ENCODE measurements around the gene BCL2. TPM values are rescaled to one million over a fixed set of nuclear protein-coding genes. Genes with fewer than 3 reads are reported as not detected.

The BCL2 gene
- polyA plus RNA-seq, 4 donors: 0.89 to 7.2 (median 3.8) TPM

- WGBS, 3 donors: 76 to 94% (median 83%) methylated on average over 9 of the region's 9 CpGs
- peaks cover 0 to 2% (median 0%) of the 10 kb centered on the region in 3 donors for H3K36me3 ChIP-seq (ENCODE audit: control insufficient read depth in 3 of 3, insufficient read depth in 2 of 3, low read depth in 1 of 3, low read length in 3 of 3)
- no peaks in the 10 kb centered on the region for H3K27me3 ChIP-seq (ENCODE audit: control insufficient read depth in 3 of 3, insufficient read depth in 3 of 3, low read length in 3 of 3)
- H3K4me3 ChIP-seq (ENCODE audit: low read depth in 1 of 3, low read length in 3 of 3): no peak overlapping the region
- H3K9me3 ChIP-seq (ENCODE audit: control insufficient read depth in 2 of 2, insufficient read depth in 1 of 2, low read depth in 1 of 2, low read length in 1 of 2): no peaks in the 10 kb centered on the region
- peaks cover 7 to 49% (median 33%) of the 10 kb centered on the region in 3 donors for H3K4me1 ChIP-seq (ENCODE audit: control insufficient read depth in 3 of 3, insufficient read depth in 2 of 3, low read depth in 1 of 3, low read length in 2 of 3)
- H3K27ac ChIP-seq (ENCODE audit: low read depth in 1 of 3, low read length in 2 of 3): peak overlapping the region in 1 of 3 donors; percentile 73
- no peak for DNase-seq
- no peak for FAIRE-seq
Measured at GRCh38 chr18:63159590-63159989, 160.0 kb downstream of the BCL2 start.

DNA sequence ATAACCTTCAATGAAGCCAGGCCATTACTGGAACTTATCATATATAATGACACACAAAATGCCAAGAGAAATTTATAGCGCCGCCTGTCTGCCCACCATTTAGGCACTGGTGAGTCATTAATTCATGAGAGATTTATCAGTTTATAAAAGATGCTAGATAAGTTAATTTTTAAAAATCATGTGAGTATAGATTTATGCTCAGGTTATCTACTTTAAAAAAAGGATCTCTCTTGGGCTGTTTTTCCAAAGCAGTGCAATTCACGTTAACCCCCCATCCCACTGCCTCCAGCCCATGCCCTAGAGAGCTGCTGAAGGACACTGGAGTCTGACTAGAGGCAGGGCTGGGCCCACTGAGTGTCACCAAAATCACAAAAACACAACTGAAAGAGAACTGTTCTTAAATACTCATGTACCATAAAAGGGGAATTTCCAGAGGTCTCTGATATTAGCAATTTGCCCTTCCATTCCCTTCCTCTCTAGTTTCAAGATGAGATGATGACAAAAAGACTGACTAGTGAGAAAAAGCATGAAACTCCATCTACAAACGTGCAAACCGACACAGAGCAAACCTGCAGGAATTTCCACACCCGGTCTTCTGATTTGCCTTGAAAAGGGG lies 160.8 kb downstream of the BCL2 start:
- Histone ChIP-seq H3K27me3 (ENCODE audit: control insufficient read depth in 3 of 3, insufficient read depth in 3 of 3, low read length in 3 of 3) (no peaks in the 10 kb centered on the region), H3K27ac (ENCODE audit: low read depth in 1 of 3, low read length in 2 of 3) (peak overlapping the region in 1 of 3 donors; percentile 90), H3K4me3 (ENCODE audit: low read depth in 1 of 3, low read length in 3 of 3) (no peak overlapping the region), H3K36me3 (ENCODE audit: control insufficient read depth in 3 of 3, insufficient read depth in 2 of 3, low read depth in 1 of 3, low read length in 3 of 3) (peaks cover 0 to 2% (median 0%) of the 10 kb centered on the region in 3 donors), H3K4me1 (ENCODE audit: control insufficient read depth in 3 of 3, insufficient read depth in 2 of 3, low read depth in 1 of 3, low read length in 2 of 3) (peaks cover 7 to 49% (median 33%) of the 10 kb centered on the region in 3 donors), H3K9me3 (ENCODE audit: control insufficient read depth in 2 of 2, insufficient read depth in 1 of 2, low read depth in 1 of 2, low read length in 1 of 2) (no peaks in the 10 kb centered on the region)
- DNase-seq: no peak
- 62 to 71% (median 69%) methylated on average over 6 of the region's 6 CpGs for WGBS, 3 donors
- no peak for FAIRE-seq

- peaks cover 7 to 49% (median 33%) of the 10 kb centered on the region in 3 donors for H3K4me1 ChIP-seq (ENCODE audit: control insufficient read depth in 3 of 3, insufficient read depth in 2 of 3, low read depth in 1 of 3, low read length in 2 of 3)
- H3K9me3 ChIP-seq (ENCODE audit: control insufficient read depth in 2 of 2, insufficient read depth in 1 of 2, low read depth in 1 of 2, low read length in 1 of 2): no peaks in the 10 kb centered on the region
- peaks cover 0 to 2% (median 0%) of the 10 kb centered on the region in 3 donors for H3K36me3 ChIP-seq (ENCODE audit: control insufficient read depth in 3 of 3, insufficient read depth in 2 of 3, low read depth in 1 of 3, low read length in 3 of 3)
- no peak for DNase-seq
- 36 to 53% (median 39%) methylated on average over 7 of the region's 7 CpGs for WGBS, 3 donors
- H3K27ac ChIP-seq (ENCODE audit: low read depth in 1 of 3, low read length in 2 of 3): peak overlapping the region; percentile 30 to 90 (median 50)
- H3K27me3 ChIP-seq (ENCODE audit: control insufficient read depth in 3 of 3, insufficient read depth in 3 of 3, low read length in 3 of 3): no peaks in the 10 kb centered on the region
- no peak overlapping the region for H3K4me3 ChIP-seq (ENCODE audit: low read depth in 1 of 3, low read length in 3 of 3)
- FAIRE-seq: no peak
Measured at GRCh38 chr18:63158012-63158631, 161.4 kb downstream of the BCL2 start.

GRCh38 chr18:63157293-63158011 lies 162.1 kb downstream of the BCL2 start:
- WGBS, 3 donors: 16 to 47% (median 30%) methylated on average over 15 of the region's 15 CpGs
- H3K9me3 ChIP-seq (ENCODE audit: control insufficient read depth in 2 of 2, insufficient read depth in 1 of 2, low read depth in 1 of 2, low read length in 1 of 2): no peaks in the 10 kb centered on the region
- FAIRE-seq (no peak), DNase-seq (peak; percentile 53 to 58)
- H3K36me3 ChIP-seq (ENCODE audit: control insufficient read depth in 3 of 3, insufficient read depth in 2 of 3, low read depth in 1 of 3, low read length in 3 of 3): peaks cover 0 to 2% (median 0%) of the 10 kb centered on the region in 3 donors
- no peak overlapping the region for H3K4me3 ChIP-seq (ENCODE audit: low read depth in 1 of 3, low read length in 3 of 3)
- peak overlapping the region; percentile 30 to 70 (median 53) for H3K27ac ChIP-seq (ENCODE audit: low read depth in 1 of 3, low read length in 2 of 3)
- H3K4me1 ChIP-seq (ENCODE audit: control insufficient read depth in 3 of 3, insufficient read depth in 2 of 3, low read depth in 1 of 3, low read length in 2 of 3): peaks cover 7 to 49% (median 33%) of the 10 kb centered on the region in 3 donors
- H3K27me3 ChIP-seq (ENCODE audit: control insufficient read depth in 3 of 3, insufficient read depth in 3 of 3, low read length in 3 of 3): no peaks in the 10 kb centered on the region

- peak overlapping the region in 1 of 3 donors; percentile 47 for H3K4me3 ChIP-seq (ENCODE audit: low read depth in 1 of 3, low read length in 3 of 3)
- peaks cover 0 to 2% (median 0%) of the 10 kb centered on the region in 3 donors for H3K36me3 ChIP-seq (ENCODE audit: control insufficient read depth in 3 of 3, insufficient read depth in 2 of 3, low read depth in 1 of 3, low read length in 3 of 3)
- H3K27me3 ChIP-seq (ENCODE audit: control insufficient read depth in 3 of 3, insufficient read depth in 3 of 3, low read length in 3 of 3): no peaks in the 10 kb centered on the region
- DNase-seq: peak in 1 of 2 donors; percentile 20
- H3K4me1 ChIP-seq (ENCODE audit: control insufficient read depth in 3 of 3, insufficient read depth in 2 of 3, low read depth in 1 of 3, low read length in 2 of 3): peaks cover 7 to 36% (median 22%) of the 10 kb centered on the region in 3 donors
- H3K9me3 ChIP-seq (ENCODE audit: control insufficient read depth in 2 of 2, insufficient read depth in 1 of 2, low read depth in 1 of 2, low read length in 1 of 2): no peaks in the 10 kb centered on the region
- no peak for FAIRE-seq
- H3K27ac ChIP-seq (ENCODE audit: low read depth in 1 of 3, low read length in 2 of 3): peak overlapping the region in 2 of 3 donors; percentile 41 to 70
- 37 to 57% (median 48%) methylated on average over 12 to 14 of the region's 14 CpGs for WGBS, 3 donors
Measured at GRCh38 chr18:63155910-63156773, 163.4 kb downstream of the BCL2 start.

DNA sequence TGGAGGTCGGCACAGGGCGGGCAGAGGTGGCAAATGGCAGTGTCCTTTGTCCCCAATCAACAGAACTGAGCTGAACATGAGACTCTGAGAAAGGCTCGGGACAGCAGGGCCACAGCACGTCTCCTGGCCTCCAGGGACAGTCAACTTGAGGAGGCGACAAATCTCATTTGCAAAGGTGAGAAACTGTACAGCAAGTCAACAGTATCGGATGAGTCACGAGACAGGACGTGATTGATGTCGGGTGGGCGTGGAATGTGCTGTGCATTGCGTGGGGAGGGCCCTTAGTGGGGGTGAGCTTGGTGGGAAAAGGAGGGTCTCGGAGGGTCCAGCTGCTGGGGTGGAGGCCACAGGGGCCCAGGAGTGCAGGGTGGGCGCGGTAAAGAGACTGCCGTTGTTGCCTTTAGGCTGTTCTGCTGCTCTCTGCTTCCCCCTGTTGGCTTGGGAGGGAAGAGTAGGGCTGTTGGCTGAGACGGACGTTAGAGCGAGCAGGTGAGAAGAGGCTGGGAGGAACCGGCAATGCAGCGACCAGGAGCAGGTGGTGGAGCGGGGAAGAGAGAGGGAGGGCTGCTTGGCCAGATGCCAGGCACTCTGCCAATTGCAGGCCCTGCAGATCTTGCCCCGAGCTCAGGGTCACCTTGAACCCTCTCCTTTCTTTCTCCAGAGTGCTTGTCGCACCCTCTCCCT lies 164.3 kb downstream of the BCL2 start:
- FAIRE-seq (no peak), DNase-seq (peak; percentile 92 to 93)
- H3K27ac ChIP-seq (ENCODE audit: low read depth in 1 of 3, low read length in 2 of 3): peak overlapping the region; percentile 25 to 70 (median 41)
- WGBS, 3 donors: 8 to 35% (median 9%) methylated on average over 22 to 23 of the region's 23 CpGs
- peaks cover 7 to 36% (median 20%) of the 10 kb centered on the region in 3 donors for H3K4me1 ChIP-seq (ENCODE audit: control insufficient read depth in 3 of 3, insufficient read depth in 2 of 3, low read depth in 1 of 3, low read length in 2 of 3)
- H3K36me3 ChIP-seq (ENCODE audit: control insufficient read depth in 3 of 3, insufficient read depth in 2 of 3, low read depth in 1 of 3, low read length in 3 of 3): peaks cover 0 to 2% (median 0%) of the 10 kb centered on the region in 3 donors
- H3K9me3 ChIP-seq (ENCODE audit: control insufficient read depth in 2 of 2, insufficient read depth in 1 of 2, low read depth in 1 of 2, low read length in 1 of 2): no peaks in the 10 kb centered on the region
- H3K4me3 ChIP-seq (ENCODE audit: low read depth in 1 of 3, low read length in 3 of 3): peak overlapping the region in 2 of 3 donors; percentile 29 to 47
- no peaks in the 10 kb centered on the region for H3K27me3 ChIP-seq (ENCODE audit: control insufficient read depth in 3 of 3, insufficient read depth in 3 of 3, low read length in 3 of 3)

DNA sequence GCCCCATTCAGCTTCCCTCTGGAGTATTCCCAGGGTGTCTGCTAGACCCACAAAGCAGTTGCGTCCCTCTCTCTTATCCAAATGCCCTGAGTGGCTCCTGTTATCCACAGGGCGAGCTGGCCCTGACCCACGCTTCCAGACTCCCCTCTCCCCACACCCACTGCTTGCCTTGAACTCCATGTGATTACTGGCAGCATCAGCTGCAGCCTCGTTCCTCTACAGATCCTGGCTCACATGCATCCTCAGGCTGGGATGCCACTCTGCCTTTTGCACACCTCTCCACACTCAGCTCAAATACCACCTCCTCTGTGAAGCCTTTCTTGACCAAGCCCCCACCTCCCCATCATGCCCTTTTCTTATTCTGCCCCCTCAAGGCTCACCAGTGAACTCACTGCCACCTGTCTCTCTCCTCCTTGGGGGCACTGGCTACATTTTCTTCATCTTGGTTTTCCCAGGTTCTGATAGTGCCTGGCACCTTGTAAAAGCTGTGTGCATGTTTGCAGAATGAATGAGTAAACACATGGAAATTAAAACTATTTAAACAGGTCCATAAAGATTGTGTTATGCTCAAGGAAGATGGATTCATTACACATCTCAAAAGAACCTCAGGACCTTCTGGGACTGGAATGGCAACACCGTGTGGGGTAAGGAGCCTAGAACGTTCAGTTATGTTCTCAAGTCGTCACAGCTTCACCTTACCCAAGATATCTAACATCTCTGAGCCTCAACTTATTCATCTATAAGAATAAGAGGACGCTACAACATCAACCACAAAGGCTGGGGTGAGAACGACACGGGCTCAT lies 165.0 kb downstream of the BCL2 start:
- H3K27ac ChIP-seq (ENCODE audit: low read depth in 1 of 3, low read length in 2 of 3): peak overlapping the region; percentile 25 to 70 (median 41)
- H3K4me1 ChIP-seq (ENCODE audit: control insufficient read depth in 3 of 3, insufficient read depth in 2 of 3, low read depth in 1 of 3, low read length in 2 of 3): peaks cover 7 to 36% (median 20%) of the 10 kb centered on the region in 3 donors

More for the DNA sequence above, 165.0 kb downstream of the BCL2 start:
- DNase-seq (no peak), FAIRE-seq (no peak)
- no peaks in the 10 kb centered on the region for H3K9me3 ChIP-seq (ENCODE audit: control insufficient read depth in 2 of 2, insufficient read depth in 1 of 2, low read depth in 1 of 2, low read length in 1 of 2)
- peaks cover 0 to 2% (median 0%) of the 10 kb centered on the region in 3 donors for H3K36me3 ChIP-seq (ENCODE audit: control insufficient read depth in 3 of 3, insufficient read depth in 2 of 3, low read depth in 1 of 3, low read length in 3 of 3)
- H3K4me3 ChIP-seq (ENCODE audit: low read depth in 1 of 3, low read length in 3 of 3): peak overlapping the region in 1 of 3 donors; percentile 47
- 59 to 72% (median 67%) methylated on average over 10 of the region's 10 CpGs for WGBS, 3 donors
- H3K27me3 ChIP-seq (ENCODE audit: control insufficient read depth in 3 of 3, insufficient read depth in 3 of 3, low read length in 3 of 3): no peaks in the 10 kb centered on the region
